Lung (tissue), 12 donors: ENCODE results near the gene U2SURP. TPM values are rescaled to one million over a fixed set of nuclear protein-coding genes. Genes with fewer than 3 reads are reported as not detected.

Experiments
- ATAC-seq: fragments of 200-7000 bp; cut with Tn5 transposase; one replicate; pipeline ENCODE4 v1.9.1; 2020; ENCODE audit warnings: moderate number of reproducible peaks; ENCODE audit not compliant: insufficient read depth, low FRiP score
- DNase-seq, 3 donors: peaks; one replicate each; pipeline ENCODE4 v3.0.0-alpha.2; 2013 to 2017
- H3K27ac ChIP-seq, 2 donors: one replicate each; pipeline ENCODE4 v1.5.1; 2013; ENCODE audit warnings: mild to moderate bottlenecking in 2 of 2, moderate library complexity in 2 of 2, control low read depth in 1 of 2, inconsistent platforms in 1 of 2, low read depth in 1 of 2, low read length in 1 of 2
- H3K27me3 ChIP-seq, 3 donors: one replicate each; pipeline ENCODE4 v1.5.1; 2013; ENCODE audit warnings: low read length in 2 of 3; ENCODE audit not compliant: control insufficient read depth in 3 of 3, insufficient read depth in 3 of 3
- H3K36me3 ChIP-seq, 4 donors: one replicate each; pipeline ENCODE4 v1.5.1; 2013; ENCODE audit warnings: low read length in 4 of 4, mild to moderate bottlenecking in 1 of 4, moderate library complexity in 1 of 4; ENCODE audit not compliant: control insufficient read depth in 4 of 4, insufficient read depth in 4 of 4
- H3K4me1 ChIP-seq, 5 donors: one replicate each; pipeline ENCODE4 v1.5.1; 2013; ENCODE audit warnings: low read length in 5 of 5, mild to moderate bottlenecking in 2 of 5, moderate library complexity in 1 of 5; ENCODE audit not compliant: control insufficient read depth in 5 of 5, insufficient read depth in 5 of 5
- H3K4me3 ChIP-seq: one replicate; pipeline ENCODE4 v1.5.1; 2013; ENCODE audit warnings: mild to moderate bottlenecking, control low read depth, moderate library complexity
- H3K9ac ChIP-seq, 2 donors: one replicate each; pipeline ENCODE4 v1.5.1; 2013; ENCODE audit warnings: low read length in 2 of 2, control low read depth in 1 of 2; ENCODE audit not compliant: insufficient read depth in 1 of 2
- H3K9me3 ChIP-seq, 4 donors: one replicate each; pipeline ENCODE4 v1.5.1; 2013; ENCODE audit warnings: low read length in 3 of 4, mild to moderate bottlenecking in 1 of 4, moderate library complexity in 1 of 4; ENCODE audit not compliant: control insufficient read depth in 4 of 4, insufficient read depth in 3 of 4
- WGBS, 2 donors: extraction: QIAGEN DNeasy Blood & Tissue Kit; methylation state at CpG; one replicate each; pipeline ENCODE4 v1.1.7; 2013; 5-methylcytosine and 5-hydroxymethylcytosine counted together
- polyA plus RNA-seq, 2 donors: library from polyadenylated mRNA; stranded (reverse); fragments of 200-250 nt; gene quantifications; one replicate each; pipeline ENCODE4 v1.2.1, GENCODE V29; 2013
- total RNA-seq, 2 donors: library from RNA; depleted of rRNA in 1 of 2; stranded (reverse); fragments of >200 nt in 1 of 2; gene quantifications; one replicate each; pipeline ENCODE4 v1.2.1, GENCODE V29; 2014 to 2021
- TF ChIP-seq, protein P1 (sequence below): IDR thresholded peaks from 2 replicates; pipeline ENCODE4 v1.5.1; 2012; ENCODE audit warnings: mild to moderate bottlenecking; ENCODE audit errors: control extremely low read depth, extremely low read depth
- donor health status: control.
- donor health status: control.
- donor health status: Bipolar disorder and iron deficiency.
- donor health status: healthy.
- donor health status: DM: yes; HTN: yes; CAD: no.

The U2SURP gene
- total and polyA plus RNA-seq, 4 donors: 25.7 to 167 (median 46.2) TPM

DNA sequence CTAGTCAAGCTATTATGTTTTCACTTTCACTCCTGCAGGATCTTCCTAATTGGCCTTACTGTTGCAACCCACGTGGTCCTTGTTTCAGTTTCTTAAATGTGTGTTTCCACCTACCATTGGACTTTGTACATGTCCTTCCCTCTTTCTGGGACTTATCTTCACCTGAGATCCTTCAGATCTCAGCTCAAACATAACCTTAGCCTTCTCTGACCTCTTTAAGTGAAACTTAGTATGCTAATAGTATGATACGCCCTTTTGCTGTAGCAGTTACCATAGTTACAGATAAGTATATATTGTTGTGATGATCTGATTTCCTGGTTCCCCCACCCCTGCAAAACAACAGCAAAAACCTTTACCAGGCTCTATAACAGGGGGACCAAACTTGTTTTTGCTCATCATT, 35.2 kb downstream of the U2SURP start:
- Histone ChIP-seq H3K27me3 (no peaks in the 10 kb centered on the region), H3K9me3 (no peaks in the 10 kb centered on the region), H3K4me1 (peaks cover 0 to 2% (median 0%) of the 10 kb centered on the region in 5 donors), H3K27ac (no peak overlapping the region), H3K4me3 (no peak overlapping the region), H3K9ac (no peak overlapping the region), H3K36me3 (peaks cover 2 to 34% (median 20%) of the 10 kb centered on the region in 4 donors)
- DNase-seq (no peak), ATAC-seq (no peak)
- WGBS, 2 donors: 57 to 61% methylated on average over 2 of the region's 2 CpGs
- TF ChIP-seq, protein P1, sequence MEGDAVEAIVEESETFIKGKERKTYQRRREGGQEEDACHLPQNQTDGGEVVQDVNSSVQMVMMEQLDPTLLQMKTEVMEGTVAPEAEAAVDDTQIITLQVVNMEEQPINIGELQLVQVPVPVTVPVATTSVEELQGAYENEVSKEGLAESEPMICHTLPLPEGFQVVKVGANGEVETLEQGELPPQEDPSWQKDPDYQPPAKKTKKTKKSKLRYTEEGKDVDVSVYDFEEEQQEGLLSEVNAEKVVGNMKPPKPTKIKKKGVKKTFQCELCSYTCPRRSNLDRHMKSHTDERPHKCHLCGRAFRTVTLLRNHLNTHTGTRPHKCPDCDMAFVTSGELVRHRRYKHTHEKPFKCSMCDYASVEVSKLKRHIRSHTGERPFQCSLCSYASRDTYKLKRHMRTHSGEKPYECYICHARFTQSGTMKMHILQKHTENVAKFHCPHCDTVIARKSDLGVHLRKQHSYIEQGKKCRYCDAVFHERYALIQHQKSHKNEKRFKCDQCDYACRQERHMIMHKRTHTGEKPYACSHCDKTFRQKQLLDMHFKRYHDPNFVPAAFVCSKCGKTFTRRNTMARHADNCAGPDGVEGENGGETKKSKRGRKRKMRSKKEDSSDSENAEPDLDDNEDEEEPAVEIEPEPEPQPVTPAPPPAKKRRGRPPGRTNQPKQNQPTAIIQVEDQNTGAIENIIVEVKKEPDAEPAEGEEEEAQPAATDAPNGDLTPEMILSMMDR: no peak

DNA sequence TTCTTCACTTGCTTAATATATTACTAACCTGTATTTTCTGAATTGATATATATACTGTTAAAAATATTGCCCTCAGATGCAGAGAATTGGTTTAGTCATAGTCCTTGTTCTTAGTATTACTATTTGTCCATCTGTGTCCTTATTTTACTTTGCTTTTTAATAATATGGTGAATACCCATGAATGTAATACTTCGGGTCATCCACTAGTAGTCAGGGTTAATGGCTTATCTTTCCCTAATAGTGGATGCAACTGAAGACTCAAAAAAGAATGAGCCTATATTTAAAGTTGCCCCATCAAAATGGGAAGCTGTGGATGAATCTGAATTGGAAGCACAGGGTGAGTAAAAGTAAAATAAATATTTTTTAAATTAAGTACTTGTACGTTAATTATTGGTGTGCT, 36.5 kb downstream of the U2SURP start:
- Histone ChIP-seq H3K9me3 (no peaks in the 10 kb centered on the region), H3K4me3 (no peak overlapping the region), H3K27ac (no peak overlapping the region), H3K4me1 (no peaks in the 10 kb centered on the region), H3K9ac (no peak overlapping the region), H3K36me3 (peaks cover 2 to 28% (median 19%) of the 10 kb centered on the region in 4 donors), H3K27me3 (no peaks in the 10 kb centered on the region)
- TF ChIP-seq, protein P1: no peak
- DNase-seq (no peak), ATAC-seq (no peak)
- 93 to 94% methylated on average over 2 of the region's 2 CpGs for WGBS, 2 donors

DNA sequence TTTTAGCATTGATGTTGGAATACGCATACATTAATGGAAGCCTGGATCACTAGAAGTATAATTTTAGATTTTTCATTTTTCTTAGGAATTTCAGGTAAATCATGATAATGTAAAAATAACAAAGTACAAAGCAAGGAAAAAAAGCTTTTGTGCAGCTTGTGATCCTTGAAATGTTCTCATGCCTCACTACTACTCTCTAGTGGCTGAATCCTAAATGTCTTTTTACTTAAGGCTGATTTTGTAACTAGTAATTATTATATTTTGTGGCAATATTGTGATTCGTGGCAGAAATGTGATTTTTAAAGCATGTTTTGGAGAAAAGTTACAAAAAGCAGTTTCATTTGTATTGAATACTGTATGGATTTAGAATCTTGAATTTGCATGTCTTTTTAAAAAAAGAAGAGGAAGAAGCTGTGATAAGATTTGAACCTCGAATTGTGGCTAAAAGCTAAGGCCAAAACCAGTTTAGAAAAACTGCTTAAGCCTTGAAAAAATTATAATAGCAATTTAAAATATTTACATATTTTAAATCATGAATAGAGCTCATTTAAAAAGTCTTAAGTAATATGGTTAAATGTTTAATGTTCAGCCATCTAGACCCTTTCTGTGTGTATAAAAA, 39.0 kb downstream of the U2SURP start:
- Histone ChIP-seq H3K4me3 (no peak overlapping the region), H3K9me3 (no peaks in the 10 kb centered on the region), H3K36me3 (peaks cover 1 to 39% (median 23%) of the 10 kb centered on the region in 4 donors), H3K27ac (no peak overlapping the region), H3K27me3 (no peaks in the 10 kb centered on the region), H3K4me1 (no peaks in the 10 kb centered on the region), H3K9ac (no peak overlapping the region)
- DNase-seq (peak in 2 of 3 donors; percentile 52 to 58), ATAC-seq (no peak)
- 81 to 85% methylated on average over 3 of the region's 3 CpGs for WGBS, 2 donors
- TF ChIP-seq, protein P1: peak; percentile 10

DNA sequence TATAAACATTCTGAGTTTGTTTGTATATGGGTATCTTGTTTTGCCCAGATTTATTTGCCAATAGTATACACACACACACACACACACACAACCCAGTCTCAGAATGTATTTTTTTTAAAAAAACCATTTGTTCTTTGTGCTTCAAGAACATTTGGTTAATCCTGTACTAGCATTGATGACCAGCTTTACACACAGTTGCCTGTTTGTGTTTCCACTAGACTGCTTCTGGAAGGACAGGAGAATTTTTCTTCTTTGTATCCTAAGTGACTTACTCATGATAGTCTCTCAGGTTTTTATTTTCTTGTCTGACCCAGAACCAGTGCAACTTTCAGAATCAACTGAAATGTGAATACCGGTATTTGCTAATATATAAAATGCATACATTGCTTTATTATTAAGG, 40.5 kb downstream of the U2SURP start:
- Histone ChIP-seq H3K27me3 (no peaks in the 10 kb centered on the region), H3K9me3 (no peaks in the 10 kb centered on the region), H3K9ac (no peak overlapping the region), H3K4me3 (no peak overlapping the region), H3K4me1 (no peaks in the 10 kb centered on the region), H3K27ac (no peak overlapping the region), H3K36me3 (peaks cover 1 to 38% (median 19%) of the 10 kb centered on the region in 4 donors)
- peak in 2 of 3 donors; percentile 17 to 44 for DNase-seq
- WGBS, 2 donors: 94 to 97% methylated on average over 1 of the region's 1 CpG
- no peak for ATAC-seq
- TF ChIP-seq, protein P1: no peak
